Measurements from ENCODE around the gene IGFL2. TPM values are rescaled to one million over a fixed set of nuclear protein-coding genes. Genes with fewer than 3 reads are reported as not detected.
A peak's percentile ranks its signal among the peaks of the same experiment; 100 is the strongest.
"Not testable (repeated sequence)": the region's sequence is repeated elsewhere in the genome, so short reads cannot be mapped to it uniquely, and the experiment has no call there.

The IGFL2 gene
- not detected for total RNA-seq
- long read RNA-seq: 0 reads

- DNase-seq (no peak), ATAC-seq (peak in 1 of 2 donors; percentile 82)
- intact Hi-C loops (cut with DNase I): no loop called here
These were observed at the start of gene IGFL2 for GRCh38 chr19:46147791-46148288. Gene IGFL2, plus strand, starts transcription at chr19:46148238. Its CDS starts 41 bp downstream, at chr19:46148279.

DNA sequence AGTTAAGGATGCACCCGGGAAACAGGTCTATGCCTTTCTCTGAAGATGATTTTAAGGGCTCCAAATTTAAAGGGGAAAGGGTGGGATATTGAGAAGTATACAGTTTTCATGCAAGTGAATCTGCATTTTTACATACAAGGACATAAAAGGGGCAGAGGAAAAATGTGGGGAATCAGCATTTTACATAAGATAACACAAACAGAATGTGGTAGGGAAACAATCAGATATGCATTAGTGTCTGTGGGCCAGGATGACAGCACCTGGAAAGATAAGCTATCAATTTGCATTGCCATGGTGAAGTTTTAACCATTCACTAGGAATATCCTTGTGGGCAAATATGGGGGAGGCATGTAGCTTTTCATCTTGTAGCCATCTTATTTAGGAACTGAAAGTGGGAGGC is 47.7 kb upstream of the IGFL2 start:
- DNase-seq: no peak
- ATAC-seq: no peak
- intact Hi-C loops (cut with DNase I): no loop called here

DNA sequence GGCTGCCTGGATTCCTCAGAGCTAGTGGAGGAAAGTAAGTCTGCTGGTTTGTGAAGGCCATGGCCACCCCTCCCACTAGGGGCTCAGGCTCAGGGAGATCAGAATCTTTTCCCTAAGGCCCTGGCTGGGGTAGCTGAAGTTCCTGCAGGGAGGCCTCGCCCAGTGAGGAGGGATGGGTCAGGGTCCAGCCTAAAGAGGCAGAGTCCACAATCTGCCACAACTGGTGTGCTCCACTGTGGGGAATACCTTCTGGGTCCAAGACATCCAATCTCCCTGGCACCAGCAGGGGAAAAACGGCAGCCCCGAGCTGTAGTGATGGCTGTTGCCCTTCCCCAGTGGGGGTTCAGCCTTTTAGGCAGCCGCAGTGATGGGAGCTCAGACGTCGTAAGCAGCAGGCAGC is 46.7 kb upstream of the IGFL2 start:
- no peak for ATAC-seq
- no peak for DNase-seq
- intact Hi-C loops (cut with DNase I): no loop called here

GRCh38 chr19:46102333-46102732 is 45.7 kb upstream of the IGFL2 start:
- not testable (repeated sequence) for ATAC-seq

GRCh38 chr19:46107371-46107770 is 40.7 kb upstream of the IGFL2 start:
- no peak for ATAC-seq
- intact Hi-C loops (cut with DNase I): no loop called here
- no peak for DNase-seq

More at GRCh38 chr19:46102333-46102732, 45.7 kb upstream of the IGFL2 start:
- DNase-seq; intact Hi-C loops (cut with DNase I): not testable (repeated sequence)

DNA sequence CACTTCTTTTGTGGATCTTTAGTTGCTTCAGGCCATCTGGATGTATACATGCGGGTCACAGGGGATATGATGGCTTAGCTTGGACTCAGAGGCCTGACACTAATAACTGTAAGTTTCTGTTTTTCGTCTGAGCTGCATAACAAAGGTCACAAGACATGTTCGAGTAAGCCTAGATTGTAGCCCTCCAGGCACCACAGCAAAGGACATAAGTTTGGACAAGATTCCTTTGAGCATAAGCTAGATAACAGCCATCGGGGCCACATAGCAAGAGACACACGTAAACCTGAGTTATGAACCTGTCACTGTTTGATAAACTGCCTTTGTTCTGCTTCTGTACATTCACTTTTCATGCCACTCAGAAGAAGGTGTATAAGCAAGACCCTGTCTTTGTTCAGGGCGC is 38.2 kb upstream of the IGFL2 start:
- DNase-seq (no peak), ATAC-seq (no peak)
- intact Hi-C loops (cut with DNase I): no loop called here

GRCh38 chr19:46111376-46111775 is 36.7 kb upstream of the IGFL2 start:
- DNase-seq (no peak), ATAC-seq (no peak)
- intact Hi-C loops (cut with DNase I): no loop called here

GRCh38 chr19:46112527-46112926 is 35.5 kb upstream of the IGFL2 start:
- intact Hi-C loops (cut with DNase I): no loop called here
- DNase-seq (no peak), ATAC-seq (no peak)

- DNase-seq: no peak
- intact Hi-C loops (cut with DNase I): no loop called here
- no peak for ATAC-seq
These were observed 34.3 kb upstream of the IGFL2 start for GRCh38 chr19:46113726-46114125.

- ATAC-seq (peak in 1 of 2 donors; percentile 95), DNase-seq (no peak)
- intact Hi-C loops (cut with DNase I): no loop called here
These were observed 32.5 kb upstream of the IGFL2 start for GRCh38 chr19:46115396-46116106.

DNA sequence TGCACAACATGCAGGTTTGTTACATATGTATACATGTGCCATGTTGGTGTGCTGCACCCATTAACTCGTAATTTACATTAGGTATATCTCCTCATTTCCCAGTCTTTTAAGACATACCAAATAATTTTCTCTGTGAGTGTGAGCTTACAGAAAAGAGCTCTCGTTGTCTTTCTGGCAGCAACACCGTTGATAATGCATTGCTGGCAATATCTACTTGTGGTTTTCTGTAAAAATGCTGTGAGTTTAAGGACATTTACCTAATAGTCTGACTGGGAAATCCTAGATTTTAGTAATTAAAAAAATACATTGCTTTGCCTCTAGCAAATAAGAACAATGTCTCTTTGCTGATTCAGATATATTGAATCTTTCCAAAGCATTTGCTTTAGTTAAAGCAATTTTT is 31.9 kb upstream of the IGFL2 start:
- ATAC-seq: no peak
- no peak for DNase-seq
- intact Hi-C loops (cut with DNase I): no loop called here

DNA sequence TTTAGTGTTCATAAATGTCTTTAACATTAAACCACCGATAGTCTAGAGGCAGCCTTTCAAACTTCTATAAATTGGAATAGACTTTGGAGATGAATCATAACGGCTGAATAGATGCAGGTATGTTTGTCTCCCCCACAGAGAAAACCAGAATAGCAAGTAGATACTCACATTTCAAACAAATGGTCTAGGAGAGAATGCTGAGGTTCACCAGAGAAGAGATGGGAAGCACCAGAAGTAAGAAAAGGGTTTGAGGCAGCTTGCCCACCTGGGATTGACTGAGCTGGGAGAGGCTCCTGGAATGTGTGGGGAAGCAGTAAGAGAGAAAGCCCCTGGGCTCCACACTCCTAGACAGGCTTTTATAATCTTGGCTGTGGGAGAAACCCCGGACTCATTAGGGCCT is 29.9 kb upstream of the IGFL2 start:
- intact Hi-C loops (cut with DNase I): no loop called here
- DNase-seq (no peak), ATAC-seq (no peak)

- intact Hi-C loops (cut with DNase I): no loop called here
- ATAC-seq (peak in 1 of 2 donors; percentile 54), DNase-seq (no peak)
These were observed 23.4 kb upstream of the IGFL2 start, which contains the start of gene IGFL3 for GRCh38 chr19:46124638-46125115. Gene IGFL3, minus strand, starts transcription at chr19:46124688. Its CDS starts 39 bp downstream, at chr19:46124649.

DNA sequence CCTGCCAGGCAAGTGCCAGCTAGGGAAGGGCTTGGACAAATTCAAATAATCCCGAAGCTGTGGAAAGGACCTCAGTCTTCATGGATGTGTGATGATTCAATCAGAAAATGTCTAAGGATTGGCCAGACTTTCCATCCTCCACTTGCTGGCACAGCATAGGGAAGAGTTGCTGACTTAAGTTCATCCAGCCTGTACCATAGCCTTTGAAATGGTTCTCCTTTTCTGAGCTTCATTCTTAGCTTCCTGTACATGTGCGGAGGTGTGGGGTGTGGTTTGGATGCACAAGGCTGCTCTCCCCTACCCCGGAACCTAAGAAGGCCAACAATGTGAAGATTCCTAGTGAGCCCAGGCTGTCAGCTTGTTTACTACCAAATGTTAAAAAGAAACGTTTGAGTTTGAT is 22.6 kb upstream of the IGFL2 start:
- DNase-seq: no peak
- intact Hi-C loops (cut with DNase I): no loop called here
- ATAC-seq: peak in 1 of 2 donors; percentile 55

DNA sequence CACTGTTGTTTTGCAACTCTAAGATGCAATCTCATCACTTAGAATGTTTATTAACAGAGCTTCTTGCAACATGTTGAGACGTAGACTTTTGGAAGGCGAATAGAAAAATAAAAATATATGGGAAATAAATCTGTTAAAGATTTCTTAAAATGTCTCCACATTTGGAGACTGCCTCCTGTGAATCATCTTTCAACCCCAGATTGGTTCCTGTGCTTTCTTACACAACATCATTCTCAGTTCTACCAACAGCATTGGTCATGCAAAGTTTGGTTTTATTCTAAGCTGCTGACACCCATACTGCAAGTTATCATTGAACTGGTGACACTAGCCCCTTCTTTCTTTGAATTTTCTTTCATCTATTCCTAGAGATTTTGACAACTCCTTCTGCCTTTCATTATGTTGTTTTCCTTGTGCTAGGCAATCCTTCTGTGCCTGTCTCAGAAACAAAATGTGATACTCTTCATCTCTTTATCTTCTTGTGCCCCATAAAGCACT is 21.9 kb upstream of the IGFL2 start:
- intact Hi-C loops (cut with DNase I): no loop called here
- ATAC-seq (no peak), DNase-seq (no peak)

DNA sequence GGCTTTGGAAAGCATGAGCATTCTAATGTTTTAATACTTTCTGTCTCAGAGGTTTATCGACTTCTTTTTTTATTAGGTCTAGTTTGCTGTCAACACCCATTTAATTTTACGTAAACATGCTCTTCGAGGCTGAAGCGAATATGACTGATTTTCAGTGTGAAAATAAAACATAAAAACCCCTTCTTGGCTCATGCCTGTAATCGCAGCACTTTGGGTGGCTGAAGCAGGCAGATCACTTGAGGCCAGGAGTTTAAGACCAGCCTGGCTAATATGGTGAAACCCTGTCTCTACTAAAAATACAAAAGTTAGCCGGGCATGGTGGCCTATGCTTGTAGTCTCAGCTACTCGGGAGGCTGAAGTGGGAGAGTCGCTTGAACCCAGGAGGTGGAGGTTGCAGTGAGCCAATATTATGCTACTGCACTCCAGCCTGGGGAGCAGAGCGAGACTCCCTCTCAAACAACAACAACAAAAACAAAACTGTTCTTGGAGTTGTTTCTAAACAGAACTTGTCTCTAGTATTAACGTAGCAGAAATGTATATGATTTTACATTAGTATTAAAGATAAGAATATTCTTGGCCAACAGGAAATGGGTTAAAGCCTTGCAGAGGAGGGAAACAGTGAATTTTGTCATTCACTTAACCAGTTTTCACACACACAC is 16.4 kb upstream of the IGFL2 start:
- no peak for ATAC-seq

DNA sequence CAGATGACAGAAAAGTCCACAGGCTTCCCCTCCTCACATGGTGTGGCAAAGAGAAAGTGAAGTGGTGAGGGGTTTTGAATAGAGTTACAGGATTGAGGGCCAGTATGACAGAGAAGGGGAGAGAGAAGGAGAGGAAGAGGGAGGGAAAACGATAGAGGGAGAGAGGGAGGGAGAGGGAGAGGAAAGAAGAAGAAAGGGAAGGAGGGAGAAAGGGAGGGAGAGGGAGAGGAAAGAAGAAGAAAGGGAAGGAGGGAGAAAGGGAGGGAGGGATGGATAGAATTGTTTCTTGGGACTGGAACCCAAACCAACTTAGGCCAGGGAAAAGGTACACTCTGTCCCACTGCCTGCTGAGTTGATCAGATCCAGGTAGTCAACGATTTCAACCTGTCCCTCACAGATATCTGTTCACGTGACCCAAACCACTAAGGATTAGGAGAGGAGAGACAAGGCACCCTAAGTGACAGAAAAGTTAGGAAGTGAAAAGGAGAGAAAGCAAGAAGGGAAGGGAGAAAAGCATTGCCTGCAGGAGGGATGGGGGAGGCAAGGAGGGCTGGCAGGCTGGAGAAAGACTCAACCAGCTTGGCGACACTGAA is 15.4 kb upstream of the IGFL2 start:
- intact Hi-C loops (cut with DNase I): no loop called here
- ATAC-seq (peak; percentile 34 to 41), DNase-seq (no peak)

More for the DNA sequence above, 16.4 kb upstream of the IGFL2 start:
- intact Hi-C loops (cut with DNase I): no loop called here
- no peak for DNase-seq

DNA sequence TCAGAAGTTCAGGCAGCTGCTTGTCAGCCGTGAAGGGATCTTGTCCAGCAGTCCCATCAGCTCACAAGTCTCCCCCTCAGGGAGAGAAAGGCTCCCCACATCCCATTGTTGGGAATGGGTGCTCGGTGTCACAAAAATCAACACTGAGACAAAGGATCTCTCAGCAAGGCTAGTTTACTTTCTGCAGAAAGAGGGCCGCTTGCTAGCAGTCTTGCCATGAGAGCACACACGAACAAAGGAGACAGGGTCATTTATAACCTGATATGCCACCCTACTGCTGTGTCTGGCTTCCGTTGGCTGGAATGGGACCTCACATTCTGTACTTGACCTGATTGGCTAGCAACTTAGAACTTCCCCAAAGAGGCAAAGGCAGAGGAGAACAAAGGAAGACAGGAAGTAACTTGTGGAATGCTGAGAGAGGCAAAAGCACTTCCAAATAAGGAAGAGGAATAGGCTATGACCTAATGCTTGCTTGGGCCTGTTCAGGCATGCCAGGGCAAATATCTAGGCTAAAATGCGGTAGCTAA is 14.9 kb upstream of the IGFL2 start:
- peak; percentile 38 to 73 for ATAC-seq
- DNase-seq: peak; percentile 34
- intact Hi-C loops (cut with DNase I): no loop called here

DNA sequence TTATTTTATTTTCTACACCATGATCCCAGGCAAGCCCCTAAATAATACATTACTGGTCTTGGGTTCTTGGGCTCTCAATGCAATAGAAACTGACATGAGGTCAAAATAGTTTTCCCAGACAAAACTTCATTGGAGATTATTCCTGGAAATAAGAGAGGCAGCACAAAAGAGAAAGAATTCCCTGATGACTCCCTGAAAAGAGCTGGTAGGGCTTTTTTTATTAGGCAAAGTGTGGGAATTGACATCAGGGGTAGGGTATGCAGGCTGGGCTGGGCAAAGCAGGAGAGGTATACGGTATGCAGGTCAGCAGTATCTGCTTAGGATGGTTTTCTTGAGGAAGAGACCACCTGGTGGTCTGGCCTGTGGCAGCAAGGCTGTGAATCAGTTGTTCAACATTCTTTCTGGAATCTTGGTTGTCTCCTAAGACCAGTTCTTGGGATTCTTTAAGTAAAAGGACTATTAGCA is 14.2 kb upstream of the IGFL2 start:
- intact Hi-C loops (cut with DNase I): no loop called here
- no peak for ATAC-seq
- DNase-seq: no peak
